HG03039 (cell line): ENCODE results near the gene WDR13.
"Not testable (repeated sequence)": the region's sequence is repeated elsewhere in the genome, so short reads cannot be mapped to it uniquely, and the experiment has no call there.

Experiments used
- ATAC-seq: cut with Tn5 transposase; IDR thresholded peaks from one replicate; pipeline ENCODE4 v1.9.1; 2021; ENCODE audit warnings: mild to moderate bottlenecking, moderate library complexity; ENCODE audit not compliant: unreplicated experiment

The WDR13 gene

DNA sequence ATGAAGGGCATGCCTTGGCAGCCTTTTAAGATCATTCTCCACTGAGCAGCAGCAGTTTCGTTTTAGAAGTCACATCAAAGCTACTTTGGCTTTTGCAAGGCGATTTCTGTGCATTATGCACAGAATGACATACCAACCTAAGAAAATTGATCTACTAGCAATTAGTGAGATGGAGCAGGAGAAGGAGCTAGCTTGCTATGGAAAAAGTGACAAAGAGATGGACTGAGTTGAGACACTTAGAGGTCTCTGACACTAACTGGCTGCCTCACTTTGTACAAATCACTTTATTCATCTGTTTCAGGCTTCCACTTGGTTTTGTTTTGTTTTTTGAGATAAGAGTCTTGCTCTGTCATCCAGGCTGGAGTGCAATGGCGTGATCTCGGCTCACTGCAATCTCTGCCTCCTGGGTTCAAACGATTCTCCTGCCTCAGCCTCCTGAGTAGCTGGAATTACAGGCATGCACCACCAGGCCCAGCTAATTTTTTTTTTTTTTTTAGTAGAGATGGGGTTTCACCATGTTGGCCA lies 54.8 kb downstream of the WDR13 start:
- ATAC-seq: not testable (repeated sequence)

- ATAC-seq: not testable (repeated sequence)
Observed at GRCh38 chrX:48654746-48655145, 57.5 kb downstream of the WDR13 start.
